HCT116 (cell line): Measurements from ENCODE around the gene EVC2. TPM values are rescaled to one million over a fixed set of nuclear protein-coding genes. Genes with fewer than 3 reads are reported as not detected.

Experiments
- ATAC-seq: fragments of 200-7000 bp; cut with Tn5 transposase; 2 replicates; pipeline ENCODE4 v1.9.1; 2020; ENCODE audit warnings: mild to moderate bottlenecking, moderate library complexity
- BruUV-seq: library from RNA; stranded (reverse); fragments of 400-500 nt; replicated peaks from 2 replicates; lab custom pipeline; 2021; lab: Mats Ljungman, UMichigan
- CTCF ChIA-PET: fragments of 300-600 bp; sonication (Branson Sonifier 250); formaldehyde crosslinking; loops from one replicate; lab custom pipeline; 2021; ENCODE audit warnings: antibody characterized with exemption; lab: Charles Lee
- POLR2A ChIA-PET: fragments of 300-600, 350-600 bp; sonication (Branson Sonifier 250); formaldehyde crosslinking; loops from one replicate; lab custom pipeline; 2021; ENCODE audit warnings: antibody characterized with exemption; lab: Charles Lee
- RAD21 ChIA-PET, 2 experiments: fragments of 300-600 bp; sonication (Branson Sonifier 250); formaldehyde crosslinking; loops; one replicate each; lab custom pipeline; 2023; ENCODE audit warnings: low total read pairs in 2 of 2; ENCODE audit not compliant: uncharacterized antibody in 2 of 2, unreplicated experiment in 2 of 2, low non-redundant PET in 1 of 2; lab: Charles Lee
- DNase-seq: peaks from one replicate; pipeline ENCODE4 v3.0.0-alpha.2; 2010; ENCODE audit warnings: low read depth, low spot score
- H2AFZ ChIP-seq: fragments of 200-600 bp; shearing (Covaris generic), sonication (generic); 2 replicates; pipeline ENCODE4 v1.6.1; 2017; ENCODE audit warnings: low read depth, mixed run types, mixed read lengths, antibody characterized with exemption, low read length; ENCODE audit not compliant: poor library complexity, severe bottlenecking
- H3K27ac ChIP-seq: 2 replicates; pipeline ENCODE4 v1.5.1; 2012; ENCODE audit warnings: low read depth, low read length
- H3K27me3 ChIP-seq: fragments of 200-600 bp; sonication (generic); 2 replicates; pipeline ENCODE4 v1.6.1; 2016; ENCODE audit warnings: mixed run types, low read length, mixed read lengths; ENCODE audit not compliant: insufficient read depth
- H3K36me3 ChIP-seq, 2 experiments: fragments of 200-500 bp in 1 of 2; fragments of 200-600 bp in 1 of 2; sonication (Bioruptor generic) in 1 of 2; sonication (generic) in 1 of 2; 2 replicates each; pipeline versions ENCODE4 v1.5.1 to v1.6.1; 2014 to 2016; ENCODE audit warnings: low read length in 2 of 2, inconsistent platforms in 1 of 2, mixed read lengths in 1 of 2, mixed run types in 1 of 2; ENCODE audit not compliant: insufficient read depth in 2 of 2, control insufficient read depth in 1 of 2
- H3K4me1 ChIP-seq, 2 experiments: fragments of 200-600 bp in 1 of 2; sonication (generic) in 1 of 2; 2 replicates each; pipeline versions ENCODE4 v1.5.1 to v1.6.1; 2012 to 2017; ENCODE audit warnings: low read length in 2 of 2, inconsistent platforms in 1 of 2, mild to moderate bottlenecking in 1 of 2, mixed read lengths in 1 of 2, mixed run types in 1 of 2, moderate library complexity in 1 of 2; ENCODE audit not compliant: insufficient read depth in 2 of 2, control insufficient read depth in 1 of 2
- H3K4me2 ChIP-seq: fragments of 200-600 bp; sonication (generic); 2 replicates; pipeline ENCODE4 v1.6.1; 2017; ENCODE audit warnings: mixed run types, low read length, mixed read lengths
- H3K4me3 ChIP-seq, 2 experiments: fragments of 200-600 bp in 1 of 2; sonication (generic) in 1 of 2; replicated peaks in 1 of 2; 2 replicates each; pipeline ENCODE4 v1.5.1; 2011 to 2016; ENCODE audit warnings: low read length in 2 of 2, control low read depth in 1 of 2, low read depth in 1 of 2, mild to moderate bottlenecking in 1 of 2, mixed read lengths in 1 of 2, mixed run types in 1 of 2
- H3K79me2 ChIP-seq: fragments of 200-600 bp; sonication (generic); 2 replicates; pipeline ENCODE4 v1.6.1; 2017; ENCODE audit warnings: mild to moderate bottlenecking, mixed run types, low read length, moderate library complexity, mixed read lengths; ENCODE audit not compliant: insufficient read depth
- H3K9ac ChIP-seq: fragments of 200-600 bp; sonication (generic); 2 replicates; pipeline ENCODE4 v1.6.1; 2016; ENCODE audit warnings: low read length, mixed read lengths
- H3K9me2 ChIP-seq: fragments of 200-600 bp; sonication (generic), shearing (Covaris generic); 2 replicates; pipeline ENCODE4 v1.6.1; 2017; ENCODE audit warnings: mixed run types, mild to moderate bottlenecking, moderate library complexity; ENCODE audit not compliant: insufficient read depth
- H3K9me3 ChIP-seq, 2 experiments: fragments of 200-500 bp in 1 of 2; fragments of 200-600 bp in 1 of 2; sonication (Bioruptor generic) in 1 of 2; sonication (generic) in 1 of 2; 2 replicates each; pipeline ENCODE4 v1.6.1; 2014 to 2017; ENCODE audit warnings: low read length in 2 of 2, mixed read lengths in 2 of 2, inconsistent platforms in 1 of 2, low read depth in 1 of 2, mild to moderate bottlenecking in 1 of 2, mixed run types in 1 of 2, moderate library complexity in 1 of 2; ENCODE audit not compliant: control insufficient read depth in 1 of 2, insufficient read depth in 1 of 2
- H4K20me1 ChIP-seq: fragments of 200-600 bp; sonication (generic), shearing (Covaris generic); 2 replicates; pipeline ENCODE4 v1.6.1; 2017; ENCODE audit warnings: mixed run types, mild to moderate bottlenecking, moderate library complexity; ENCODE audit not compliant: insufficient read depth
- EGR1 ChIP-seq: IDR thresholded peaks from 2 replicates; pipeline ENCODE4 v1.6.1; 2012; ENCODE audit warnings: low read depth
- FOSL1 ChIP-seq: IDR thresholded peaks from 2 replicates; pipeline ENCODE4 v1.6.1; 2012; ENCODE audit warnings: low read depth
- POLR2AphosphoS5 ChIP-seq: IDR thresholded peaks from 2 replicates; pipeline ENCODE4 v1.6.1; 2011; ENCODE audit warnings: mild to moderate bottlenecking, low read depth, low read length, moderate library complexity
- TCF7L2 ChIP-seq: IDR thresholded peaks from 2 replicates; pipeline ENCODE4 v1.7.0; 2011; ENCODE audit warnings: borderline replicate concordance, inconsistent platforms; ENCODE audit not compliant: insufficient read depth, insufficient read length; ENCODE audit errors: extremely low read depth
- YY1 ChIP-seq: IDR thresholded peaks from 2 replicates; pipeline ENCODE4 v1.6.1; 2011; ENCODE audit warnings: low read length, low read depth, moderate library complexity, mild to moderate bottlenecking; ENCODE audit not compliant: insufficient replicate concordance; ENCODE audit errors: extremely low read depth
- ZNF274 ChIP-seq: fragments of 200-500 bp; sonication (Bioruptor generic); IDR thresholded peaks from 2 replicates; pipeline ENCODE4 v1.6.1; 2014; ENCODE audit warnings: mild to moderate bottlenecking, low read depth, low read length, inconsistent platforms
- intact Hi-C: fragments of 100-400 bp; cut with micrococcal nuclease; formaldehyde crosslinking; loops from 2 replicates; pipeline ENCODE4 v1.10.0; 2022
- total RNA-seq: library from RNA; stranded (reverse); gene quantifications from one replicate; pipeline ENCODE4 v1.2.1, GENCODE V29; 2021; ENCODE audit not compliant: unreplicated experiment
- TF ChIP-seq, protein P1 (sequence below), 3 experiments: fragments of 200-600 bp in 1 of 3; sonication (generic) in 1 of 3; IDR thresholded peaks in 2 of 3; conservative IDR thresholded peaks in 1 of 3; 2 replicates each; pipeline ENCODE4 v1.5.1; 2012 to 2017; ENCODE audit warnings: low read depth in 2 of 3, low read length in 2 of 3, antibody characterized with exemption in 1 of 3, borderline replicate concordance in 1 of 3, control low read depth in 1 of 3, mild to moderate bottlenecking in 1 of 3, mixed read lengths in 1 of 3, mixed run types in 1 of 3, moderate library complexity in 1 of 3; ENCODE audit not compliant: insufficient read depth in 1 of 3
- TF ChIP-seq, protein P2 (sequence below): IDR thresholded peaks from 2 replicates; pipeline ENCODE4 v1.6.1; 2012

The EVC2 gene
- total RNA-seq, 1 experiment from 2014 or later, result not detected

DNA sequence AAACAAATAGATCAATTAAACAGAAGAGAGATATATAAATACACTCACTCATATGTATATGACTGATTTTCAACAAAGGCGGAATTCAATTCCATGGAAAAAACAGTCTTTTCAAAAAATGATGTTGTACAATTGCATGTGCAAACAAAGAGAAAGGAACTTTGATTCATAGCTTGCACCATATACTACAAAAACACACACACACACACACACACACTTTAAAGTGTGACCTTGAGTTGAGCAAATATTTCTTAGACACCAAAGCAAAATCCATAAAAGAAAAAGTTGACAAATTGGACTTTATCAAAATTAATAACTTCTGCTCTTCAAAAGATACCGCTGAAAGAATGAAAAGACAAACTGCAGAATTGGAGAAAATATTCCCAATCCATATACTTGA lies 168.8 kb downstream of the EVC2 start:
- ChIA-PET POLR2A (no interaction called here), RAD21 (no interaction called here), CTCF (no interaction called here)
- no peak overlapping the region for H3K4me3 ChIP-seq
- TF ChIP-seq, protein P1, sequence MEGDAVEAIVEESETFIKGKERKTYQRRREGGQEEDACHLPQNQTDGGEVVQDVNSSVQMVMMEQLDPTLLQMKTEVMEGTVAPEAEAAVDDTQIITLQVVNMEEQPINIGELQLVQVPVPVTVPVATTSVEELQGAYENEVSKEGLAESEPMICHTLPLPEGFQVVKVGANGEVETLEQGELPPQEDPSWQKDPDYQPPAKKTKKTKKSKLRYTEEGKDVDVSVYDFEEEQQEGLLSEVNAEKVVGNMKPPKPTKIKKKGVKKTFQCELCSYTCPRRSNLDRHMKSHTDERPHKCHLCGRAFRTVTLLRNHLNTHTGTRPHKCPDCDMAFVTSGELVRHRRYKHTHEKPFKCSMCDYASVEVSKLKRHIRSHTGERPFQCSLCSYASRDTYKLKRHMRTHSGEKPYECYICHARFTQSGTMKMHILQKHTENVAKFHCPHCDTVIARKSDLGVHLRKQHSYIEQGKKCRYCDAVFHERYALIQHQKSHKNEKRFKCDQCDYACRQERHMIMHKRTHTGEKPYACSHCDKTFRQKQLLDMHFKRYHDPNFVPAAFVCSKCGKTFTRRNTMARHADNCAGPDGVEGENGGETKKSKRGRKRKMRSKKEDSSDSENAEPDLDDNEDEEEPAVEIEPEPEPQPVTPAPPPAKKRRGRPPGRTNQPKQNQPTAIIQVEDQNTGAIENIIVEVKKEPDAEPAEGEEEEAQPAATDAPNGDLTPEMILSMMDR (IDR thresholded peaks at IDR 0.05 in 2 of 3, conservative IDR thresholded peaks at IDR 0.05 in 1 of 3; ENCODE audit: borderline replicate concordance in 1 of 3, insufficient read depth in 1 of 3, low read depth in 2 of 3, low read length in 2 of 3), result no peak
- TF ChIP-seq, protein P2, sequence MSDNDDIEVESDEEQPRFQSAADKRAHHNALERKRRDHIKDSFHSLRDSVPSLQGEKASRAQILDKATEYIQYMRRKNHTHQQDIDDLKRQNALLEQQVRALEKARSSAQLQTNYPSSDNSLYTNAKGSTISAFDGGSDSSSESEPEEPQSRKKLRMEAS, result no peak
- no peak for TF ChIP-seq FOSL1
- TF ChIP-seq TCF7L2, result no peak
- TF ChIP-seq YY1, result no peak
- H3K79me2 ChIP-seq, result no peaks in the 10 kb centered on the region
- H4K20me1 ChIP-seq, result no peaks in the 10 kb centered on the region
- DNase-seq, result no peak
- no peak overlapping the region for H3K4me2 ChIP-seq
- BruUV-seq, result no TSS peak
- H3K4me1 ChIP-seq, result no peaks in the 10 kb centered on the region
- no peak overlapping the region for H3K9ac ChIP-seq
- H2AFZ ChIP-seq, result no peak overlapping the region
- H3K27me3 ChIP-seq, result peaks cover 55% of the 10 kb centered on the region
- H3K36me3 ChIP-seq, result no peaks in the 10 kb centered on the region
- no peaks in the 10 kb centered on the region for H3K9me3 ChIP-seq
- ATAC-seq, result no peak
- H3K27ac ChIP-seq, result no peak overlapping the region
- H3K9me2 ChIP-seq, result no peaks in the 10 kb centered on the region
- intact Hi-C loops, result no loop called here

DNA sequence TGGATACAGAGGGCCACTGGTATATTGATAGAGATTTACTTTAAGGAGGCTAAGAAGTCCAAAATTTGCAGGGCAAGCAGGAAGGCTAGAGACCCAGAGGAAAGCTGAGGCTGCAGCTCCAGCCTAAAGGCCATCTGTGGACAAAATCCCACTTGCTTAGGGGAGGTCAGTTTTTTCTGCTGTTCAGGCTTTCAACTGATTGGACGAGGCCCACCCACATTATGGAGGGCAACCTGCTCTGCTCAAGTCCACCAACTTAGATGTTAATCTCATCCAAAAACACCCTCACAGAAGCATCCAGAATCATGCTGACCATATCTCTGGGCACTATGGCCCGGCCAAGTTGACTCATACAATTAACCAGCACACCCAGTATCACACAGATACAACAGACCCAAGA lies 176.3 kb downstream of the EVC2 start:
- no peak overlapping the region for H3K27ac ChIP-seq
- no peak overlapping the region for H3K4me3 ChIP-seq
- intact Hi-C loops, result no loop called here
- H3K9me2 ChIP-seq, result no peaks in the 10 kb centered on the region
- H3K9ac ChIP-seq, result no peak overlapping the region
- CTCF ChIA-PET, result no interaction called here
- DNase-seq, result no peak
- H2AFZ ChIP-seq, result no peak overlapping the region
- peaks cover 19% of the 10 kb centered on the region for H3K27me3 ChIP-seq
- POLR2A ChIA-PET, result no interaction called here
- RAD21 ChIA-PET, result no interaction called here
- no peak overlapping the region for H3K4me2 ChIP-seq
- H3K9me3 ChIP-seq, result no peaks in the 10 kb centered on the region
- no peak for ATAC-seq
- no peaks in the 10 kb centered on the region for H3K4me1 ChIP-seq
- no peaks in the 10 kb centered on the region for H3K79me2 ChIP-seq
- TF ChIP-seq ZNF274 (no peak), EGR1 (no peak), POLR2AphosphoS5 (no peak)
- no TSS peak for BruUV-seq
- no peaks in the 10 kb centered on the region for H4K20me1 ChIP-seq
- no peaks in the 10 kb centered on the region for H3K36me3 ChIP-seq
